HepG2 (cell line): ENCODE data around the gene C1orf216.

Source experiments
- ATF5 ChIP-seq: sonication (generic); formaldehyde crosslinking; IDR thresholded peaks from 2 replicates; pipeline ENCODE4 v1.4.0; 2020; ENCODE audit warnings: mild to moderate bottlenecking, low read depth, missing genetic modification reagents
- CTCF ChIP-seq: sonication (generic); formaldehyde crosslinking; IDR thresholded peaks from 2 replicates; pipeline ENCODE4 v1.5.0; 2020; ENCODE audit warnings: mild to moderate bottlenecking, missing genetic modification reagents, moderate library complexity
- DNMT3B ChIP-seq: conservative IDR thresholded peaks from 2 replicates; pipeline ENCODE4 v1.6.1; 2016; ENCODE audit warnings: missing biosample characterization, control low read depth
- SKI ChIP-seq: fragments of 450-650 bp; IDR thresholded peaks from one replicate; pipeline ENCODE4 v1.6.1; 2018; ENCODE audit warnings: mild to moderate bottlenecking; ENCODE audit not compliant: partially characterized antibody
- ZNF770 ChIP-seq: sonication (generic); formaldehyde crosslinking; IDR thresholded peaks from 2 replicates; pipeline ENCODE4 v1.5.0; 2020; ENCODE audit warnings: mild to moderate bottlenecking, missing genetic modification reagents

GRCh38 chr1:35692317-35692716, 26.4 kb downstream of the C1orf216 start:
- no peak for TF ChIP-seq ATF5
- no peak for TF ChIP-seq DNMT3B (CRISPR knock-in tag)
- TF ChIP-seq SKI = no peak
- no peak for TF ChIP-seq CTCF (CRISPR knock-in tag)
- no peak for TF ChIP-seq ZNF770
